Skeletal muscle satellite cell (primary cell): ENCODE measurements around the gene TNFAIP8.

Experiments
- H3K27me3 ChIP-seq: 2 replicates; pipeline ENCODE4 v1.7.0; 2013; ENCODE audit warnings: low read length; ENCODE audit not compliant: control insufficient read depth, insufficient read depth
- H3K36me3 ChIP-seq: 2 replicates; pipeline ENCODE4 v1.7.0; 2013; ENCODE audit warnings: mild to moderate bottlenecking, control low read depth, low read length; ENCODE audit not compliant: insufficient read depth
- H3K4me1 ChIP-seq: 2 replicates; pipeline ENCODE4 v1.7.0; 2013; ENCODE audit warnings: low read length; ENCODE audit not compliant: control insufficient read depth, insufficient read depth
- H3K4me2 ChIP-seq: 2 replicates; pipeline ENCODE4 v1.7.0; 2013; ENCODE audit warnings: mild to moderate bottlenecking, low read length
- H3K4me3 ChIP-seq: 2 replicates; pipeline ENCODE4 v1.7.0; 2013; ENCODE audit warnings: low read length
- H3K9ac ChIP-seq: 2 replicates; pipeline ENCODE4 v1.7.0; 2013; ENCODE audit warnings: mild to moderate bottlenecking, low read depth, low read length, moderate library complexity
- H3K9me3 ChIP-seq: replicated peaks from 2 replicates; pipeline ENCODE4 v1.7.0; 2013; ENCODE audit warnings: mild to moderate bottlenecking, control low read depth, low read length

Gene TNFAIP8

GRCh38 chr5:119353686-119354366 lies 2.0 kb upstream of the TNFAIP8 start:
- Histone ChIP-seq H3K4me2 (no peak overlapping the region), H3K4me3 (no peak overlapping the region), H3K36me3 (no peaks in the 10 kb centered on the region), H3K9me3 (no peaks in the 10 kb centered on the region), H3K9ac (no peak overlapping the region), H3K27me3 (no peaks in the 10 kb centered on the region), H3K4me1 (peaks cover 16% of the 10 kb centered on the region)

DNA sequence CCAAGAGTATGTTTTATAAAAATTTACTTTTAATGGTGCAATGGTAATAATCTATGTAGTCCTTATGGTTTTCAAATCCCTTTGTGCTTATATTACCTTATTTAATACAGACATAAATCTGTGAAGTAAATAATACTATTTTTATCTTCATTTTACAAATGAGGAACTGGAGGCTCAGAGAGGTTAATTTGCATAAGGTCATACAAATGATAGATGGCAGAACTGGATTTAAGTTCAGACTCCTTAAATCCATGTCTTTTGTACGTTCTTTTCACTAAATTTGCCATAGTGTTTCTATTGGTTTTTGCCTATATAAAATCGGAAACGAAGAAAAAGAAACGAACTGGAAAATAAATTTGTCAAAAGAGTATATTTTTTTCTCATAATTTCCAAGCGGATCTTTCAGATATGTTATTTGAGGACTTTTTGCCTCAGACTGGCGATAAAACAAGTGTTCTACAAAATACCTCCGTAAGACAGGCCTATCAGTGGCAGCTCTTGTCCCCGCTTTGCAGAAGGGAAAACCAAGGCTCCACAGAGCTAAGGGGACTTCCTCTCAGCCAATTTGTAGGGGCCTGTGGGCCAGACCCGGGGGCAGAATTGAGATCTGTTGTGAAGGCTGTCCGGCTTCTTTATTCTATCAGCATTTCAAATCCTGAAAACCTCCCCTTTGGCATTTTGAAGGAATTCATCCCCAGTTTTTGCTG lies 1.1 kb upstream of the TNFAIP8 start:
- no peak overlapping the region for H3K9ac ChIP-seq
- H3K9me3 ChIP-seq = no peaks in the 10 kb centered on the region
- peaks cover 16% of the 10 kb centered on the region for H3K4me1 ChIP-seq
- H3K36me3 ChIP-seq = no peaks in the 10 kb centered on the region
- H3K4me3 ChIP-seq = no peak overlapping the region
- H3K27me3 ChIP-seq = no peaks in the 10 kb centered on the region
- H3K4me2 ChIP-seq = peak overlapping the region; percentile 98

DNA sequence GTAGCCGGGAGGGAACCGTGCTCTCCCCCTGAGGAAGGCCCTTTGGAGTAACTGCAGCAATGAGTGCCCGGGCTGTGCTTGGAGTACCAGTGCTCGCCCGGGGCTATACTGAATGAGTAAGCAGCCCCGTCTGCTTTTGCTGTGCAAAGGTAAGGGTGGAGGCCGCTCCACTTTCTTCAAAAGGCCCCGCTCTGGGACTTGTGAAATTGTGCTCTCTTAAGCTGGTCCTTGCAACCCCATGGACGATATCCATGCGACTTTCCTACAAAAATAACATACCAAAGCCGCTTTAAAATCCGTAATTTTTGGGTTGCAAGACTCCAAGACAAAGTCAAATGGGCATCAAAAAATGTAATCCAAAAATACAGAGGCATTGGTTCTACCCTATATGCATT lies 578 bp upstream of the TNFAIP8 start:
- peak overlapping the region; percentile 98 for H3K4me2 ChIP-seq
- H3K4me3 ChIP-seq = peak overlapping the region; percentile 79
- H3K36me3 ChIP-seq = no peaks in the 10 kb centered on the region
- no peaks in the 10 kb centered on the region for H3K9me3 ChIP-seq
- peaks cover 20% of the 10 kb centered on the region for H3K4me1 ChIP-seq
- peak overlapping the region; percentile 87 for H3K9ac ChIP-seq
- no peaks in the 10 kb centered on the region for H3K27me3 ChIP-seq

DNA sequence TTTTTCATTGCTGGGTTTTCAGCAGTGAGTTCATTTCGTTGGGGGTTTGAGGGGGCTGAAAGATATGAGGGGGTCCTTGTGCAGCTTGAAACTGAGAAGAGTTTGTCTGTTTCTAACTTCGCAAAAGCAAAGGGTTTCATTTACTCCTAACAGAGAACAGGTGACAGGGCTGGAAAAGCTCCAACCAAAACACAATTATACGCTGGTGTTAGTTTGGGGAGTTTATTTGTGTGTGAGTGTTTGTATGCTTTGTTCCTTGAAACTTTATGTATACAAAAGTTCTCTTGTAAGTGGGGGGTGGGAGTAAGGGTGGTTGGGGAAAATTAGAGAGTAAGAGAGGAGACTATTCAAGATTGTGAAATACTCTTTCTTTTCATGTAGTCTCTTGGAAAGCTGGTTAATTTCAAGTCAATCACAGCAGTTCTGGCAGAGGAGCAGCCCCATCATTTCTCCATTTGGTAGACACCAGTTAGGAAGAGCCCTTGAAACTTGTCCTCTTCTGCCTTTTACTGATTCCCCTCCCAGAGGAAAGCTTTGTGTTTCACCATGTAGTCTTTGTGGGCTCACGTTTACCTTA lies 881 bp downstream of the TNFAIP8 start:
- Histone ChIP-seq H3K9me3 (no peaks in the 10 kb centered on the region), H3K9ac (peak overlapping the region; percentile 87), H3K4me3 (peak overlapping the region; percentile 79), H3K36me3 (no peaks in the 10 kb centered on the region), H3K4me2 (peak overlapping the region; percentile 98), H3K27me3 (no peaks in the 10 kb centered on the region), H3K4me1 (peaks cover 34% of the 10 kb centered on the region)

DNA sequence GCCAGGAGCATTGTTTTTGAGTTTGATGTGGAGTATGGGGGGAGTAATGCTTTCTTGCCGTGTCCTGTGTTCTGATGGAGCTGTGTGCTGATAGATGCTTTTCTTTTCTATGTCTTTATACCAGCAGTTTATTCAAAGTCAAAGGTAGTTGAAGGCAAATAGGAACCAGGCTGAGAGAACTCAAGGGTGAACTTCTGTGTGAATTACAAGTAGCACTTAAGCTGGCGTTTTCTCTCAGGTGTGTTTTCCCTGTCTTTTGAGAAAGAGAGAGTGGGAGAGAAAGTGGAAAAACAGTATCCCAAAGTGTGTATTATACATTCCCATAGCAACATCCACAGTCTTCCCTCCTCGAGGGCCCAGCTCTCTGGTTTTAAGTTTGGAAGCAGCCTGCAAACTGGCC lies 1.5 kb downstream of the TNFAIP8 start:
- H3K27me3 ChIP-seq = no peaks in the 10 kb centered on the region
- H3K4me1 ChIP-seq = peaks cover 40% of the 10 kb centered on the region
- no peaks in the 10 kb centered on the region for H3K9me3 ChIP-seq
- peak overlapping the region; percentile 98 for H3K4me2 ChIP-seq
- no peaks in the 10 kb centered on the region for H3K36me3 ChIP-seq
- peak overlapping the region; percentile 79 for H3K4me3 ChIP-seq
- H3K9ac ChIP-seq = peak overlapping the region; percentile 87

DNA sequence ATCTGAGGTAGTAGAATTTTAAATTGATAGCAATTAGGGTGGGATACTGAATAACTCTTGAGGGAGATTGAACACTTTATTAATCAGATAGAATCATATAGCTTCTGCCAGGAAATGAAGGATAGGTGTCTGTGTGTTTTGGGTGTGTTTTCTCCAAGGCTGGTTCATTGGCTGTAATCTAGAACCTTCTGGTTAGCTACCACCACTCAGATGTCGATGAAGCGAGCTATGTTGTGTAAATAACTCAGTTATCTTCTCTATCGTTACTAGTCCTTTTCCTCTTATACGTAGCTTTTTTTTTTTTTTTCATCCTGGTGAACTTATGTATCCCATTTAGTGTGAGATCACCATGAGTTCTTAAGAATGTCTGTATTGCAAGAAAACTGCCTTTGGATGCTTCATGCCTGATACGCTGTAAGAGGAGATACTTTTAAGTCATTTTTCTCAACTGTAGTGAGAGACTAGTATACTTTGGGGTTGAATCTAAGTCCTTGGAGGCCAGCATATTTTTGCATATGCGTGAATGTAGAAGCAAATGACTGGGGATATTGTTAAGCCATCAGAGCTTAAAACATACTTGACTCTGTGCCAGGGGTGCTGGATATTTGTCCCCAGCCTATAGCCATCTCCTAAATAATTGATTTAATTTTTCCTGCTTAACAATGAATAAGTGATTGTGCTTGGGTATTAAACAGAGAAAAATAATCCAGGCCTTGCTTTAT lies 2.1 kb downstream of the TNFAIP8 start:
- Histone ChIP-seq H3K36me3 (no peaks in the 10 kb centered on the region), H3K4me3 (peak overlapping the region; percentile 79), H3K4me1 (peaks cover 40% of the 10 kb centered on the region), H3K27me3 (no peaks in the 10 kb centered on the region), H3K9me3 (no peaks in the 10 kb centered on the region), H3K9ac (no peak overlapping the region), H3K4me2 (peak overlapping the region; percentile 98)

DNA sequence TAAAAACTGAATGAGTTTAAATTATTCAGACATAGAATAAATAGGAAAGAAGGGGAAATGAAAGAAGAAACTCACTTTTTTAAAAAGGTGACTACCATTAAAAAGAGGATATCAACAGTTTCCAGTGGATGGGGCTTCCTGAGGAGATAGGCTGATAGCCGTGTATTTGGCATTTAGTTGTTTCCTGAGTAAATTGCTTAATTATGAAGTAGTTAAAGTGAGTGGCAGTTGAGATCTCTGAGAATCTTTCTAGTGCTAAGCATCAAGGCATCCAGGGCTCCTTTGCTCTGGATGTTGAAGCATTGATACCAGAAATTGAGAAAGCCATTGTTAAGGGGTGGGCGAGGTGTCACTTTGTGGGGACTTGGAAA lies 2.7 kb downstream of the TNFAIP8 start:
- H3K36me3 ChIP-seq = no peaks in the 10 kb centered on the region
- no peaks in the 10 kb centered on the region for H3K9me3 ChIP-seq
- peaks cover 40% of the 10 kb centered on the region for H3K4me1 ChIP-seq
- no peak overlapping the region for H3K9ac ChIP-seq
- no peaks in the 10 kb centered on the region for H3K27me3 ChIP-seq
- no peak overlapping the region for H3K4me3 ChIP-seq
- H3K4me2 ChIP-seq = no peak overlapping the region

GRCh38 chr5:119358901-119359603 lies 3.2 kb downstream of the TNFAIP8 start:
- Histone ChIP-seq H3K9ac (no peak overlapping the region), H3K36me3 (no peaks in the 10 kb centered on the region), H3K4me3 (no peak overlapping the region), H3K4me1 (peaks cover 40% of the 10 kb centered on the region), H3K4me2 (no peak overlapping the region), H3K27me3 (no peaks in the 10 kb centered on the region), H3K9me3 (no peaks in the 10 kb centered on the region)

GRCh38 chr5:119359737-119360413 lies 4.1 kb downstream of the TNFAIP8 start:
- Histone ChIP-seq H3K9ac (no peak overlapping the region), H3K4me2 (no peak overlapping the region), H3K36me3 (no peaks in the 10 kb centered on the region), H3K4me3 (no peak overlapping the region), H3K27me3 (no peaks in the 10 kb centered on the region), H3K9me3 (no peaks in the 10 kb centered on the region), H3K4me1 (peaks cover 40% of the 10 kb centered on the region)

DNA sequence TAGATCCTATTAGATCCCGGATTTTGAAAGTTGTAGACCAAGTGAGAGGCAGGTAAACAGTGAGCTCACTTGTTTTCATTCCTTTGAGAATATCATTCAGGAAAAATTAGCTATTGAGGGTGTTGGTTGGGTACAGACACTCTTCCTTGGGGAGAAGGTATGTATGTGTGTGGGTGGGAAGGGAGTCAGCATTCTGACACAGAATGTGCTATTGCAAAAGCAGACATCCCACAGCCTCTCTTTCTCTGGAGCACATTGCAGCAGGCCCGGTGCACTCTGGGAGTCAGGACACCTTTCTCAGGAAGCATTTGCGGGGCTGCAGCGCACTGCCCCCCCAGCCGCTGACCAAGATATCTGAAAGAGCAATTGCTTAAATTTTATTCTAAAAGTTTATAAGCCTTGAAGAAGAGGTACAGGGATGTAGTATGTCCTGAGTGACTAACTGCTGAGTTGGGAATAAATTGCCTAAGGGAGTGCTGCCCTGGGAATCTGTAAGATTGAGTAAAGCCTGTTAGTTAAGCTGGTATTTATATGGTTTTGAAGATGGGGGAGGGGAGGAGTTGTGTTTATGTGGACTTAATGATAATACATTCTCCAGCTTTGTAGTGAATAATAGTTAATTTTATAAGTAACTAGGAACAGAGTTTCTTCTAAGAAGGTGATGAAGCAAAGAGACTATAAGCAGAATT lies 5.2 kb downstream of the TNFAIP8 start:
- Histone ChIP-seq H3K9ac (no peak overlapping the region), H3K4me1 (peaks cover 40% of the 10 kb centered on the region), H3K27me3 (no peaks in the 10 kb centered on the region), H3K36me3 (no peaks in the 10 kb centered on the region), H3K9me3 (no peaks in the 10 kb centered on the region), H3K4me3 (no peak overlapping the region), H3K4me2 (peak overlapping the region; percentile 49)
